Endothelial cell of umbilical vein (primary cell): Measurements from ENCODE around the gene IL22RA1.

Experiments
- EZH2 ChIP-seq: IDR thresholded peaks from 2 replicates; pipeline ENCODE4 v1.6.1; 2012; ENCODE audit warnings: borderline replicate concordance, low read depth, mild to moderate bottlenecking, moderate library complexity, low read length, inconsistent platforms; ENCODE audit not compliant: severe bottlenecking
- FOS ChIP-seq: IDR thresholded peaks from 2 replicates; pipeline ENCODE4 v1.6.1; 2011; ENCODE audit warnings: mild to moderate bottlenecking, low read length, moderate library complexity, borderline replicate concordance; ENCODE audit not compliant: insufficient read depth
- JUN ChIP-seq: IDR thresholded peaks from 2 replicates; pipeline ENCODE4 v1.6.1; 2011; ENCODE audit warnings: borderline replicate concordance, low read depth; ENCODE audit not compliant: insufficient read length, insufficient read depth
- MAX ChIP-seq: IDR thresholded peaks from 2 replicates; pipeline ENCODE4 v1.6.1; 2011; ENCODE audit not compliant: insufficient read depth, insufficient read length
- MYC ChIP-seq: IDR thresholded peaks from one replicate; pipeline ENCODE4 v1.6.1; 2011; ENCODE audit warnings: mild to moderate bottlenecking, low read depth, low read length
- POLR2A ChIP-seq: IDR thresholded peaks from 2 replicates; pipeline ENCODE4 v1.6.1; 2012; ENCODE audit warnings: low read depth, mild to moderate bottlenecking, control low read depth, low read length
- POLR2AphosphoS5 ChIP-seq: IDR thresholded peaks from 2 replicates; pipeline ENCODE4 v1.6.1; 2012; ENCODE audit warnings: low read depth, mild to moderate bottlenecking, control low read depth, low read length, moderate library complexity; ENCODE audit not compliant: insufficient read depth
- TF ChIP-seq, protein P1 (sequence below), 2 donors: IDR thresholded peaks; 1 replicate in 1 of 2; 2 replicates in 1 of 2; pipeline ENCODE4 v1.5.1; 2011; ENCODE audit warnings: low read length in 2 of 2, mild to moderate bottlenecking in 2 of 2, moderate library complexity in 2 of 2, control low read depth in 1 of 2, inconsistent platforms in 1 of 2, low read depth in 1 of 2; ENCODE audit not compliant: insufficient read depth in 1 of 2; ENCODE audit errors: extremely low read depth in 1 of 2

GRCh38 chr1:24165500-24165899, 22.6 kb upstream of the IL22RA1 start:
- TF ChIP-seq MAX, result no peak
- TF ChIP-seq, protein P1, sequence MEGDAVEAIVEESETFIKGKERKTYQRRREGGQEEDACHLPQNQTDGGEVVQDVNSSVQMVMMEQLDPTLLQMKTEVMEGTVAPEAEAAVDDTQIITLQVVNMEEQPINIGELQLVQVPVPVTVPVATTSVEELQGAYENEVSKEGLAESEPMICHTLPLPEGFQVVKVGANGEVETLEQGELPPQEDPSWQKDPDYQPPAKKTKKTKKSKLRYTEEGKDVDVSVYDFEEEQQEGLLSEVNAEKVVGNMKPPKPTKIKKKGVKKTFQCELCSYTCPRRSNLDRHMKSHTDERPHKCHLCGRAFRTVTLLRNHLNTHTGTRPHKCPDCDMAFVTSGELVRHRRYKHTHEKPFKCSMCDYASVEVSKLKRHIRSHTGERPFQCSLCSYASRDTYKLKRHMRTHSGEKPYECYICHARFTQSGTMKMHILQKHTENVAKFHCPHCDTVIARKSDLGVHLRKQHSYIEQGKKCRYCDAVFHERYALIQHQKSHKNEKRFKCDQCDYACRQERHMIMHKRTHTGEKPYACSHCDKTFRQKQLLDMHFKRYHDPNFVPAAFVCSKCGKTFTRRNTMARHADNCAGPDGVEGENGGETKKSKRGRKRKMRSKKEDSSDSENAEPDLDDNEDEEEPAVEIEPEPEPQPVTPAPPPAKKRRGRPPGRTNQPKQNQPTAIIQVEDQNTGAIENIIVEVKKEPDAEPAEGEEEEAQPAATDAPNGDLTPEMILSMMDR (IDR thresholded peaks at IDR 0.05; ENCODE audit: extremely low read depth in 1 of 2, insufficient read depth in 1 of 2, low read depth in 1 of 2, low read length in 2 of 2), result no peak
- no peak for TF ChIP-seq FOS
- TF ChIP-seq EZH2, result no peak
- no peak for TF ChIP-seq POLR2A
- TF ChIP-seq MYC, result no peak
- no peak for TF ChIP-seq JUN
- TF ChIP-seq POLR2AphosphoS5, result no peak
